ENCODE data around the gene HRH2.
"Not testable (repeated sequence)": the region's sequence is repeated elsewhere in the genome, so short reads cannot be mapped to it uniquely, and the experiment has no call there.

HRH2 gene, protein sequence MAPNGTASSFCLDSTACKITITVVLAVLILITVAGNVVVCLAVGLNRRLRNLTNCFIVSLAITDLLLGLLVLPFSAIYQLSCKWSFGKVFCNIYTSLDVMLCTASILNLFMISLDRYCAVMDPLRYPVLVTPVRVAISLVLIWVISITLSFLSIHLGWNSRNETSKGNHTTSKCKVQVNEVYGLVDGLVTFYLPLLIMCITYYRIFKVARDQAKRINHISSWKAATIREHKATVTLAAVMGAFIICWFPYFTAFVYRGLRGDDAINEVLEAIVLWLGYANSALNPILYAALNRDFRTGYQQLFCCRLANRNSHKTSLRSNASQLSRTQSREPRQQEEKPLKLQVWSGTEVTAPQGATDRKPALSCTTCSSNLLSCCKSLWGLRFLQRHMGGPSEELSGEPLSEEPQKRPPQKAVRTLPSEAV

DNA sequence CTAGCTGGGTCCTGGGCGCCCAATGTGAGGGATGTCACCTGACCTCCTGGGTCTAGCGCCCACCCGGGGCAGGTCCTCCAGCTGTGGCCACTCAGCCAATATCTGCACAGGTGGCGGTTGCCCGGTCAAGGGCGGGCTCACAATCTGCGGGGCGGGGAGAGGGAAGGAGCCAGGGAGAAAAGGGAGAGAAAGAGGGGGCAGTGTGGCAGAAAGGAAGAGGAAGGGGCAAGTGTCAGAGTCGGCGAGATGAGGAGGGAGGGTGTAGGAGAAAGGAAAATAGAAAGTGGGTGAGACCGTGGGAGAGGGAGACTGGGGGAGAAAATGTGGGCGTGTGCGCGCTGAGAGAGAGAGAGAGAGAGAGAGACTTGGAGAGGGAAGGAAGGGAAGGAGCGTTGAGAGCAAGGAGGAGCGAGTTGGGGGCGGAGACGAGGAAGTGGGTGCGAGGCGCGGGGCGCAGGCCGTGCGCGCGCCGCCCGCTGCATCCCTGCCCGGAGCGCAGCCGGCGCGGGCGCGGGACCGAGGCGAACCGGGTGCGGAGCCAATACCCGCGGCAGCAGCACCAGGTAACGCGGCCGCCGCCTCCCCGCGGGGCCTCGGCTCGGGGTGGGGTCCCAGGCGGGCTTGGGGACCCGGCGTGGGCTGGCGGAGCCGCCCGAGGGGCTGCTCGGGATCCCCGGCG, at the start of gene HRH2:
Gene HRH2 (plus strand): TSS at position 479 of the 679 bp plus-strand sequence. CDS start 25,163 bp downstream, outside the sequence.
- DNase-seq (ENCODE audit: low spot score) = peak; percentile 74

GRCh38 chr5:175609526-175609925, 48.3 kb upstream of the HRH2 start:
- DNase-seq (ENCODE audit: low spot score) = peak; percentile 81

- DNase-seq (ENCODE audit: low spot score) = no peak
Measured at GRCh38 chr5:175610381-175610780, 47.5 kb upstream of the HRH2 start.

DNA sequence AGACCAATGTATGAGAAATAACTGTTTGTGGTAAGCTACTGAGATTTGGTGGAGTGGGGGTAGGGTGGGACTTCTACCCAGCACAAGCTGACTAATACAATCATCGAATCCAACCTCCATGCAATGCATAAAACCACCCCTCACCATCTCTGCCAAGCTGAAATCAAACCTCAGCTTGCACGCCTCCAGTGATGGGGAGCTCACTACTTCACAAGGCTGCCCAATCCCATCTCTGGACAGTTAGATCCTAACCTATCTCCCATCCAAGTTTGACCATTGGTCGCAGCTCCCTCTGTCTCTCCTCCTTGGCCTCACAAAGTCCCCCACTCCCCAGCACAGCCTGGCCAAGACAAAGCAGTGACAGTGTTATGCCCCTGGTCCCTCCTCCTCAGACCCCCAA, 47.0 kb upstream of the HRH2 start:
- no peak for DNase-seq (ENCODE audit: low spot score)

DNA sequence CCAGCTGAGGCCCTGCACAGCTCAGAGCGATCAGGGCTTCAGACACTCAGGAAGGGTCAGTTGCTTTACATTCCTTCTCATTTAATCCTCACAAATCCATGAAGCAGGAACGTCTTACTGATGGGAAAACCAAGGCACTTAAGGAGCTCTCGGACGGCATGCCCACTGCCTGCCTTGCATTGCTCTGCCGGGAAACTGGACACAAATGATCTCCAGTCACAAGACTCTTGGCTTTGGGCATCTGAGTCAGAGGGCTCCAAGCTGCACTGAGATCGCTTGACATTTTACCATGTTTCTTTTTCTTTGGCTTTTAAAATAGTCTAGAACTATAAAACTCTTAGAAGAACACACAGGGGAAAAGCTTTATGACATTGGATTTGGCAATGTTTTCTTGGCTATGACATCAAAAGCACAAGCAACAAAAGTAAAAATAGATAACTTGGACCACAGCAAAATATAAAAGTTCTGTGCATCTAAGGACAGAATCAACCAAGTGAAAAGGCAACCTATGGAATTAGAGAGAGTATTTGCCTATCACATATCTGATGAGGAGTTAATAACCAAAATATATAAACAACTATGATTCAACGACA, 43.6 kb upstream of the HRH2 start:
- no peak for DNase-seq (ENCODE audit: low spot score)

DNA sequence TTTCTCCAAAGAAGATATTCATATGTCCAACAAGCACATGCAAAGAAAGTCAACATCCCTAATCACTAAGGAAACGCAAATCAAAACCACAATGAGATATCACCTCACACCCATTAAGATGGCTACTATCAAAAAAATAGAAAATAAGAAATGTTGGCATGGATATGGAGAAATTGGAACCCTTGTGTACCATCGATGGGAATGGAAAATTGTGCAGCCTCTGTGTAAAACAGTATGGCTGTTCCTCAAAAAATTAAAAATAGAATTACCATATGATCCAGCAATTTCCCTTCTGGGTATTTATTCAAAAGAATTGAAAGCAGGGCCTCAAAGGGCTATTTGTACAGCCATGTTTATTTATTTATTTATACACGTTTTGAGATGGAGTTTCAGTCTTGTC, 43.0 kb upstream of the HRH2 start:
- DNase-seq (ENCODE audit: low spot score) = no peak

- DNase-seq (ENCODE audit: low spot score) = peak; percentile 77
Measured at GRCh38 chr5:175616083-175616482, 41.8 kb upstream of the HRH2 start.

DNA sequence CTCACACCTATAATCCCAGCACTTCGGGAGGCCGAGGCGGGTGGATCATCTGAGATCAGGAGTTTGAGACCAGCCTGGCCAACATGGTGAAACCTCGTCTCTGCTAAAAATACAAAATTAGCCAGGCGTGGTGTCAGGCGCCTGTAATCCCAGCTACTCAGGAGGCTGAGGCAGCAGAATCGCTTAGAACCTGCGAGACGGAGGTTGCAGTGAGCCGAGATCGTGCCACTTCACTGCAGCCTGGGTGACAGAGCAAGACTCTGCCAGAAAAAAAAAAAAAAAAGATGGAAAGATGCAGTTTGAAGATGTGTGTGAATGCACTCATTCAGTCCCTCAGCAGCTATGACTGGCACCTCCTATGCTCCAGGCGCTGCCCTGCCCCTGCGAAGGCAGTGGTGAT, 41.3 kb upstream of the HRH2 start:
- not testable (repeated sequence) for DNase-seq (ENCODE audit: low spot score)

GRCh38 chr5:175617447-175617846, 40.4 kb upstream of the HRH2 start:
- DNase-seq (ENCODE audit: low spot score) = no peak

DNA sequence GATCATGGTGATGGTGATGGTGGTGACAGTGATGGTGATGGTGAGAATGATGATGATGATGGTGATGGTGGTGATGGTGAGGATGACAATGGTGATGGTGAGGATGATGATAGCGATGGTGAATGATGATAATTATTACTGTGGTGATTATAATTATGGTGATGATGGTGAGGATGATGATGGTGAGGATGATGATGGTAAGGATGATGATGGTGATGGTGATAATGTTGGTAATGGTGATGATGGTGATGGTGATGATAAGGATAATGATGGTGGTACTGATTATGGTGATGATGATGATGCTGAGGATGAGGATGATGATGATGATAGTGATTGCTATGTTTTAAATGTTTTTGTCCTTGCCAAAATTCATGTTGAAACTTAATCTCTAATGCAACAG, 37.3 kb upstream of the HRH2 start:
- DNase-seq (ENCODE audit: low spot score) = no peak

- no peak for DNase-seq (ENCODE audit: low spot score)
Measured at GRCh38 chr5:175621971-175622370, 35.9 kb upstream of the HRH2 start.

DNA sequence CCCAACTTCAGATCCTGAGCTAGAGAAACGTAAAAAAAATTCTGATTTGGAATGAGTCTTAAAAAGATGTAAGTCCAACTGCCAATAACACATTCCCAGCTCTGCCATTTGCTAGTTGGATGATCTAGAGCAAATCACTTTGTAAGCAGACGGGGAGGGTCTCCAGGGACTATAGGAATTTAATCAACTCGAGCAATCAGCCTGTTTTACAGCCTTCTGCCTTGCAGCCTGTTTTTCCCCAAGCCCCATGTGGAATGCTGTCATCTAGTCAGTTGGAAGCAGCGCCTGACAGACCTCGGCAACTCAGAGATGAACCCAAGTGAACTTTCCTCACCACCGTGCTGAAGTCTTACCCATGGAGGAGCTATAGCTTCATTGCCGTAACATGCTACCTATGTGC, 34.8 kb upstream of the HRH2 start:
- no peak for DNase-seq (ENCODE audit: low spot score)

DNA sequence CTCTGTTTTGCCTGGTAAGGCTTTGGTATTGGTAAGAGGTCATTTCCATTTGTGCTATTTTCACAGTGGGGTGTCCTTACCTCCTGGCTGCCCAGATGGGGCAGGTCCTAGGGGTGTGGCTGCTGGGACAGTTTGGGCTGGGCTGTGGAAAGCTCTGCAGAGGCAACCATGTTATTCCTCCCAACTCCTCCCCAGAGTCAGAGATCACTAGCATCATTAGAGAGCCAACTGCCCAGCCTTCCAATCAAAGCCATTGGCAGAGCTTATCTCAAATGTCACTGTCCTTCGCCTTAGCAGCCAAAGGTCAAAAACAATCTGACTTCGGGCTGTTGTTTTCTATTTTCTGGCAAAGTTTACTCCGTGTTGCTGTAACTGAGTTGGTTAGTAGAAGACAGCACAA, 33.6 kb upstream of the HRH2 start:
- no peak for DNase-seq (ENCODE audit: low spot score)

DNA sequence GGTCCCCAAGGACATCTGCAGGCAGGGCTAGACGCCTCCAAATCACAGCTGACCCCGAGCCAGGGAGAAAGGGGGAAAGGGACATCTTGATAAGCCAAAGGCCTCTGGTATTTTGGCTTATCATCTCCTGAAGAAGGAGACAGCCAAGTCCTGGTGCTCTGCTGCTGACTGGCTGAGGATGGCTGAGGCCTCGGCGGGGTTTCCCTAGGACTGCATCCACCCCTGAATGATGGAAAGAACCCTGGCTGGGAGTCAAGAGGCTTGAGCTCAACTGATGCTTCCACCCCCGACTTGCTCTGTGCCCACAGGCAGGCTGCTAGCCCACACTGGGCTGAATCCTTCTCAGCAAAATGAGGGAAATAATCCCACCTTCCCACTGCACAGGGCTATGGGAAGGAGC, 30.9 kb upstream of the HRH2 start:
- no peak for DNase-seq (ENCODE audit: low spot score)

- no peak for DNase-seq (ENCODE audit: low spot score)
Measured at GRCh38 chr5:175627739-175628138, 30.1 kb upstream of the HRH2 start.

DNA sequence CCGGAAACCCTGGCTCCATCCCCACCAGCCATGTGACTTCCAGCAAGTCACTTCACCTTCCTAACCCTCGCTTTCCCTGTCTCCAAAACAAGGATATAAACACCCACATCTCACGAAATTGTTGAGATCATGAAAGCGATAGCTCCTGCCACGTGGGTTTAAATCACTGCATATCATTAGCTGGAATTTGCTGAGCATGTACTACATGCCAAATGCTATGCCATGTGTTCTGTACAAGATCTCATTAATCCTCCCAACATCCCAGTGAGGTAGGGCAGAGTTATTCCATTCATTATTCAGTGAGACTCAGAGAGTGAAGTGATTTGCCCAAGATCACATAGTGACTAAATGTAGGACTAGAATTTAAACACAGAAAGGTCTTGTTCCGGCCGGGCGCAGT, 29.2 kb upstream of the HRH2 start:
- no peak for DNase-seq (ENCODE audit: low spot score)

DNA sequence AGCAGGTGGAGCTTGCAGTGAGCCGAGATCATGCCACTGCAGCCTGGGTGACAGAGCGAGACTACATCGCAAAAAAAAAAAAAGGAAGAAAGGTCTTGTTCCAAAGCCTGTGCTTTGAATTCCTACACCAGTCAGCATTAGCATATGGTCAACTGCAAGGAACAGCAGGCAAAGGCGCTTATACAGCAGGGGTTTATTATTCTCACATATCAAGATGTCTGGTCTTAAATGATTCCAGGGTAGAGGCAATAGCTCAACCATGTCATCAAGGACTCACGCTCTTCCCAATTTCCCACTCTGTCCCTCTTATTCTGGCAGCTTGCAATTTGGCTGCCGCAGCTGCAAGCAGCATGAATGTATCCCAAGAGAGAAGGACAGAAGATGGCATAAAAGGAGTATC, 28.6 kb upstream of the HRH2 start:
- no peak for DNase-seq (ENCODE audit: low spot score)

GRCh38 chr5:175629793-175630192, 28.1 kb upstream of the HRH2 start:
- no peak for DNase-seq (ENCODE audit: low spot score)

DNA sequence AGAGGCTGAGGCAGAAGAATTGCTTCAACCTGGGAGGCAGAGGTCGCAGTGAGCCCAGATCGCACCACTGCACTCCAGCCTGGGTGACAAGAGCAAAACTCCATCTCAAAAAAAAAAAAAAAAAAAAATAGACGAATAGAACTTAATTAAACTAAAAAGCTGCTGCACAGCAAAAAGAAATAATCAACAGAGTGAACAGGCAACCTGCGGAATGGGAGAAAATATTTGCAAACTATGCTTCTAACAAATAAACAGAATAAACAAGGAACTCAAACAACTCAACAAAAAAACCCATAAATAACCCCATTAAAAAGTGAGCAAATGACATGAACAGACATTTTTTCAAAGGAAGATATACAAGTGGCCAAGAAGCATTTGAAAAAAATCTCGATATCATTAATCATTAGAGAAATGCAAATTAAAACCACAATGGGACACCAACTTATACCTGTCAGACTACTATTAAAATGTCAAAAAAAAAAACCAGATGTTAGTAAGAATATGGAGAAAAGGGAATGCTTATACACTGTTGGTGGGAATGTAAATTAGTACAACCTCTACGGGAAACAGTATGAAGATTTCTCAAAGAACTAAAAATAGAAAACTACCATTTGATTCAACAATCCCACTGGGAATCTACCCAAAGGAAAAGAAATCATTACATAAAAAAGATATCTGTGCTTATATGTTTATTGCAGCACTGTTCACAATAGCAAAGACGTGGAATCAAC, 21.9 kb upstream of the HRH2 start:
- no peak for DNase-seq (ENCODE audit: low spot score)

DNA sequence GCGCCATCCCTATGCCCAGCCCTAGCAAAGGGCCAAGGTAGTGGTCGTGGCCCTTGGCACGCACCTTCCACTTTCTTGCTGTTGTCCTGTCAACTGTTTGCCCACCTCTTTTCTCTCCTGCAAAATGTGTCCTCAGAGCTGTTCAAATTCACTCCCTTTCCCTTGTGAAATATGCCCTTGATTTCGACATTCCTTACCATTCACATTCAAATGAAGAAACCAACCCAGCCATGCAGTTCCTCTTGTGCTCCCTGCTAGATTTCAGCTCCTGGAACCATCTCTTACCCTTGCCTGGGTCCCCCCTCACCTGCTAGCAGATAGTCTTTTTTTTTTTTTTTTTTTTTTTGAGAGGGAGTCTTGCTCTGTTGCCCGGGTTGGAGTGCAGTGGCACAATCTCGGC, 19.6 kb upstream of the HRH2 start:
- DNase-seq (ENCODE audit: low spot score) = no peak

DNA sequence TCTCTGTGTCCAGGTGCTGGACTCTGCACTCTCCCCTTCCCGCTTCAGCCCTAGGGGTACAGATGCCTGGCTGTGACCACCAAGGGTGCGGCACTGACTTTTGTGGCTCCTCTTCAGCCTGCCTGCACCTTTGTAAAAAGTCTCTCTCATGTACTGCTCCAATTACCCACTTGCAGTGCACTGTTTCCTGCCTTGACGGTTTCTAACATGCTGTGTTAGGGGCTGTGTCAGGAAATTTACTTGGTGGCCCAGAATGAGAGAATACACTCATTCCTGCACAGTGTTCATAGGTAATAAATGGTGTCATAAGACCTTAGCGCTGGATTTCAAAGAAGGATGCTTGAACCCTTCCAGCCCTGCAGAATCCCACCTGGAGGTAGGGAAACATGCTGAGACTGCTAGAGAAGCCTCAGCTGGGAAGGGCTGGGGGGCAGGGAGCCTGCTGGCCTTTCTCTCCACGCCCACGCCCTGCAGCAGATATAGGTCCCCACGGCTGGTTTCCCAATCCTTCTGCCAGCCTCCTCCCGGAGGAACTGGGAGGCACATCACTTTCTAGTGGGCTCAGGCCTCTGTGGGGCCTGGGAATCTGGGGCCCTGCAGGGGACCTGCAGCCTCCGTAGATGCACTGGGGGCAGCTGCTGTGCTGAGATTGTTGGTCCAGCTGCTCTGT, 17.6 kb upstream of the HRH2 start:
- DNase-seq (ENCODE audit: low spot score) = no peak

DNA sequence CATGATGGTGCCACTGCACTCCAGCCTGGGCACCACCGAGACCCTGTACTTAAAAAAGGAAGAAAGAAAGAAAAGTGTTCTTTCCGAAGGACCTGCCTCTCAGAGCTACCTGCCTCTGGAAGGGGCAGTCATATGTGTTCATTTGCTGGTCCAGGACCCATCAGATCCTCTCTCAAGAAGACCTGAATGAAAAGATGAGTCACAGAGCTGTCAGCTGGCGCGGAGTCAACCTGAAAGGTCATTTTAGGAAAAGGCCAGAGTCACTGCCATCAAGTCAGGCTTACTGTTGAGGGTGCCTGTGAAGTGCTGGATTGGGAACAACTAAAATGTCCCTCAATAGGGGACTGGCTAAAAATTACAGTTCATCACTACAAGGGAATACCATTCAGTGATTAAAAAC, 14.9 kb upstream of the HRH2 start:
- no peak for DNase-seq (ENCODE audit: low spot score)
